GM23338 (cell line): ENCODE data around the gene ADD1. TPM values are rescaled to one million over a fixed set of nuclear protein-coding genes. Genes with fewer than 3 reads are reported as not detected.

Experiments used
- ATAC-seq: fragments of 200-7000 bp; cut with Tn5 transposase; 3 replicates; pipeline ENCODE4 v1.9.1; 2020
- DNase-seq: peaks from one replicate; pipeline ENCODE4 v3.0.0-alpha.2; 2015; ENCODE audit warnings: low spot score
- H2AFZ ChIP-seq: fragments of 200-600 bp; sonication (generic); 2 replicates; pipeline ENCODE4 v1.8.0; 2016; ENCODE audit warnings: antibody characterized with exemption, mild to moderate bottlenecking, moderate library complexity
- H3F3A ChIP-seq: fragments of 200-600 bp; sonication (generic); replicated peaks from 2 replicates; pipeline ENCODE4 v1.8.0; 2017; ENCODE audit warnings: antibody characterized with exemption, mixed run types, low read depth
- H3K27ac ChIP-seq: fragments of 200-600 bp; sonication (generic); 2 replicates; pipeline ENCODE4 v1.6.1; 2016; ENCODE audit warnings: low read depth
- H3K27me3 ChIP-seq: fragments of 200-600 bp; sonication (generic); 2 replicates; pipeline ENCODE4 v1.8.0; 2016; ENCODE audit warnings: mild to moderate bottlenecking, mixed run types, moderate library complexity; ENCODE audit not compliant: insufficient read depth
- H3K36me3 ChIP-seq: fragments of 200-600 bp; sonication (generic); 2 replicates; pipeline ENCODE4 v1.8.0; 2016; ENCODE audit warnings: mild to moderate bottlenecking; ENCODE audit not compliant: insufficient read depth
- H3K4me1 ChIP-seq: fragments of 200-600 bp; sonication (generic); 2 replicates; pipeline ENCODE4 v1.8.0; 2016; ENCODE audit warnings: mild to moderate bottlenecking, moderate library complexity; ENCODE audit not compliant: insufficient read depth
- H3K4me2 ChIP-seq: fragments of 200-600 bp; sonication (generic); 2 replicates; pipeline ENCODE4 v1.7.1; 2017; ENCODE audit warnings: mixed run types
- H3K4me3 ChIP-seq: fragments of 200-600 bp; sonication (generic); 2 replicates; pipeline ENCODE4 v1.6.1; 2016; ENCODE audit warnings: mixed run types
- H3K79me2 ChIP-seq: fragments of 200-600 bp; sonication (generic); replicated peaks from 2 replicates; pipeline ENCODE4 v1.8.0; 2017; ENCODE audit warnings: mild to moderate bottlenecking; ENCODE audit not compliant: insufficient read depth
- H3K9me2 ChIP-seq: fragments of 200-600 bp; sonication (generic); 2 replicates; pipeline ENCODE4 v1.8.0; 2017; ENCODE audit not compliant: insufficient read depth
- H4K20me1 ChIP-seq: fragments of 200-600 bp; sonication (generic); replicated peaks from 2 replicates; pipeline ENCODE4 v1.8.0; 2017; ENCODE audit warnings: mild to moderate bottlenecking; ENCODE audit not compliant: insufficient read depth
- H3K27ac Mint-ChIP-seq: 2 replicates; pipeline ENCODE4 v1.8.0; 2020; ENCODE audit warnings: inconsistent platforms, mild to moderate bottlenecking, moderate library complexity, mixed read lengths
- H3K27me3 Mint-ChIP-seq: 3 replicates; pipeline ENCODE4 v1.8.0; 2022; ENCODE audit warnings: low read depth, mild to moderate bottlenecking, moderate library complexity, mixed read lengths, inconsistent platforms; ENCODE audit not compliant: insufficient read depth, poor library complexity
- H3K36me3 Mint-ChIP-seq: 3 replicates; pipeline ENCODE4 v1.8.0; 2021; ENCODE audit warnings: low read depth, mild to moderate bottlenecking, inconsistent platforms, moderate library complexity, mixed read lengths
- H3K4me1 Mint-ChIP-seq: 3 replicates; pipeline ENCODE4 v1.8.0; 2020; ENCODE audit warnings: mild to moderate bottlenecking, inconsistent platforms, mixed read lengths
- H3K4me3 Mint-ChIP-seq: 3 replicates; pipeline ENCODE4 v1.8.0; 2021; ENCODE audit warnings: moderate library complexity, mild to moderate bottlenecking, inconsistent platforms, mixed read lengths
- H3K9me3 Mint-ChIP-seq: 3 replicates; pipeline ENCODE4 v1.8.0; 2020; ENCODE audit warnings: moderate library complexity, mild to moderate bottlenecking, inconsistent platforms, mixed read lengths
- CTCF ChIP-seq, 2 experiments: fragments of 200-600 bp in 1 of 2; sonication (generic) in 1 of 2; conservative IDR thresholded peaks; 2 replicates each; pipeline versions ENCODE4 v1.5.1 to v1.6.1; 2016 to 2017; ENCODE audit warnings: antibody characterized with exemption in 2 of 2, low read depth in 2 of 2, mild to moderate bottlenecking in 2 of 2, moderate library complexity in 1 of 2
- ETS1 ChIP-seq: IDR thresholded peaks from 2 replicates; pipeline ENCODE4 v1.6.1; 2016; ENCODE audit warnings: antibody characterized with exemption
- EZH2 ChIP-seq: fragments of 200-600 bp; sonication (generic); IDR thresholded peaks from one replicate; pipeline ENCODE4 v1.8.0; 2017; ENCODE audit warnings: antibody characterized with exemption, mild to moderate bottlenecking, low read depth; ENCODE audit not compliant: unreplicated experiment
- EZH2phosphoT487 ChIP-seq: fragments of 200-600 bp; sonication (generic); IDR thresholded peaks from one replicate; pipeline ENCODE4 v1.8.1; 2018; ENCODE audit warnings: antibody characterized with exemption; ENCODE audit not compliant: unreplicated experiment
- NANOG ChIP-seq: IDR thresholded peaks from 2 replicates; pipeline ENCODE4 v1.6.1; 2016; ENCODE audit warnings: antibody characterized with exemption, borderline replicate concordance
- POLR2AphosphoS5 ChIP-seq: IDR thresholded peaks from 2 replicates; pipeline ENCODE4 v1.6.1; 2016; ENCODE audit warnings: antibody characterized with exemption, low read depth
- ZNF114 ChIP-seq: fragments of 250-450 bp; sonication (Bioruptor Pico); IDR thresholded peaks from 2 replicates; pipeline ENCODE4 v1.5.0; 2020; ENCODE audit warnings: mild to moderate bottlenecking, moderate library complexity
- ZNF331 ChIP-seq: fragments of 250-450 bp; sonication (Bioruptor Pico); IDR thresholded peaks from 2 replicates; pipeline ENCODE4 v1.5.0; 2020; ENCODE audit warnings: low read depth, mild to moderate bottlenecking, moderate library complexity
- ZNF462 ChIP-seq: fragments of 250-450 bp; sonication (Bioruptor Pico); IDR thresholded peaks from 2 replicates; pipeline ENCODE4 v1.5.0; 2020; ENCODE audit warnings: mild to moderate bottlenecking, moderate library complexity
- polyA plus RNA-seq: library from polyadenylated mRNA; unstranded; fragments of >200 nt; fragmentation: Nextera tagmentation; extraction: Ambion mirVana; gene quantifications from 2 replicates; pipeline ENCODE4 v1.2.1, GENCODE V29; 2016
- total RNA-seq: library from RNA; depleted of rRNA; stranded (reverse); fragments of >200 nt; shearing (Covaris generic); gene quantifications from 2 replicates; pipeline ENCODE4 v1.2.3, GENCODE V29; 2014

Gene ADD1
- total and polyA plus RNA-seq, 2 experiments from 2014 or later, result 126 to 144 TPM

- Mint-ChIP-seq H3K36me3 (peaks cover 59% of the 10 kb centered on the region), H3K4me1 (peaks cover 27% of the 10 kb centered on the region), H3K27me3 (peaks cover 19% of the 10 kb centered on the region), H3K4me3 (peak overlapping the region; percentile 76), H3K9me3 (no peaks in the 10 kb centered on the region), H3K27ac (peak overlapping the region; percentile 72)
- Histone ChIP-seq H3K36me3 (peaks cover 11% of the 10 kb centered on the region), H3K27me3 (no peaks in the 10 kb centered on the region), H3F3A (peaks cover 23% of the 10 kb centered on the region; the same call in 1 of the 2 replicates), H3K79me2 (peaks cover 14% of the 10 kb centered on the region), H4K20me1 (peaks cover 19% of the 10 kb centered on the region), H2AFZ (no peak overlapping the region), H3K4me1 (peaks cover 4% of the 10 kb centered on the region; the same call in 1 of the 2 replicates), H3K4me2 (peak overlapping the region; percentile 74), H3K9me2 (no peaks in the 10 kb centered on the region), H3K4me3 (peak overlapping the region; percentile 67), H3K27ac (no peak overlapping the region)
- no peak for DNase-seq
- TF ChIP-seq POLR2AphosphoS5, result no peak; the same call in 1 of the 2 replicates
- no peak for TF ChIP-seq CTCF (conservative IDR thresholded peaks at IDR 0.05; ENCODE audit: low read depth in 2 of 2)
- no peak for TF ChIP-seq ETS1
- TF ChIP-seq ZNF114 (CRISPR knock-in tag), result no peak
- ATAC-seq, result no peak
Observed at GRCh38 chr4:2932951-2933565, 89.4 kb downstream of the ADD1 start.

GRCh38 chr4:2933566-2934076 lies 90.0 kb downstream of the ADD1 start:
- H3K4me2 ChIP-seq, result peak overlapping the region; percentile 74
- Mint-ChIP-seq H3K36me3 (peaks cover 59% of the 10 kb centered on the region), H3K9me3 (no peaks in the 10 kb centered on the region), H3K27ac (no peak overlapping the region; the same call in 1 of the 2 replicates), H3K4me1 (peaks cover 27% of the 10 kb centered on the region), H3K27me3 (peaks cover 19% of the 10 kb centered on the region), H3K4me3 (peak overlapping the region; percentile 76)
- peak overlapping the region; percentile 67 for H3K4me3 ChIP-seq
- ATAC-seq (peak; percentile 9), DNase-seq (no peak)
- H3F3A ChIP-seq, result peaks cover 26% of the 10 kb centered on the region; the same call in 1 of the 2 replicates
- H2AFZ ChIP-seq, result no peak overlapping the region
- no peaks in the 10 kb centered on the region for H3K27me3 ChIP-seq
- H4K20me1 ChIP-seq, result peaks cover 19% of the 10 kb centered on the region
- no peaks in the 10 kb centered on the region for H3K9me2 ChIP-seq
- H3K4me1 ChIP-seq, result peaks cover 4% of the 10 kb centered on the region; the same call in 1 of the 2 replicates
- H3K27ac ChIP-seq, result no peak overlapping the region
- H3K79me2 ChIP-seq, result peaks cover 17% of the 10 kb centered on the region
- H3K36me3 ChIP-seq, result peaks cover 16% of the 10 kb centered on the region
- TF ChIP-seq EZH2phosphoT487 (no peak), ETS1 (no peak), ZNF331 (CRISPR knock-in tag) (no peak), ZNF114 (CRISPR knock-in tag) (no peak), NANOG (no peak), EZH2 (no peak), ZNF462 (no peak)
